Fibroblast of mammary gland (primary cell): ENCODE measurements around the gene AHNAK.
"Not testable (repeated sequence)": the region's sequence is repeated elsewhere in the genome, so short reads cannot be mapped to it uniquely, and the experiment has no call there.

Experiments used
- DNase-seq: peaks from one replicate; pipeline ENCODE4 v3.0.0-alpha.2; 2010; ENCODE audit warnings: low read depth
- H3K4me3 ChIP-seq: 2 replicates; pipeline ENCODE4 v1.5.1; 2011; ENCODE audit warnings: low read depth, mild to moderate bottlenecking, low read length, moderate library complexity; ENCODE audit not compliant: control insufficient read depth
- TF ChIP-seq, protein P1 (sequence below): conservative IDR thresholded peaks from 2 replicates; pipeline ENCODE4 v1.5.1; 2011; ENCODE audit warnings: low read depth, low read length, inconsistent platforms; ENCODE audit not compliant: control insufficient read depth, insufficient read depth

The AHNAK gene

DNA sequence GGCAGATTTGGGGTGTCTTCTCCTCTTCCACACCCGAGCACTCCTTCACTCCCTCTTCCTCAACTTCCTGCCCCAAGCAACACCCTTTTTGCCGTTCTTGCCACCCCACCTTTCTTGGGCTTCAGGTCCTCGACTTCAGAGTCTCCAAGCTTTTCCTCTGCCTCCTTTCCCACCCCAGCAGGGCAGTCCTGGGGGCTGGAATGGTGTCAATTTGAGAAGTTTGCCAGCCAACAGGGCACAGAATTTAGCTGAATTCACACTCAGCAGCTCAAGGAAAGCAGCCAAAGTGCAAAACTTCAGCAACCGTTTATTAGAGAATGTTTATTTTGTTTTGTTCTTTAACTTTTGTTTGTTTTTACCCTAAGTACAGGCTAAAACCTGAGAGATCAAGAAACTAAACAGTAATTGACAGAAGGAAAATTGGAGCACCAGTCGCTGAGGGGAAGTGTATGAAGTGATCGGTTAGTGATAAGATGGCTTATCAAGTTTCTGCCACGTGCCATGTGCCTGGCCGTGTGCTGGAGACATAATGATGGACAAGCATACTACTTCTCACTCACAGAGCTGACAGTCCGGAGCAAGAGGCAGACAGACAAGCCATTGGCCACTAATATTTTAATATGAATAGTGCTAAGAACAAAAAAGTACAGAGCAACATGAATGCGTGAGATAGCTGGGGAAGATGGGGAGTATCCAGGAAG is 44.4 kb downstream of the AHNAK start:
- no peak overlapping the region for H3K4me3 ChIP-seq
- no peak for DNase-seq
- TF ChIP-seq, protein P1, sequence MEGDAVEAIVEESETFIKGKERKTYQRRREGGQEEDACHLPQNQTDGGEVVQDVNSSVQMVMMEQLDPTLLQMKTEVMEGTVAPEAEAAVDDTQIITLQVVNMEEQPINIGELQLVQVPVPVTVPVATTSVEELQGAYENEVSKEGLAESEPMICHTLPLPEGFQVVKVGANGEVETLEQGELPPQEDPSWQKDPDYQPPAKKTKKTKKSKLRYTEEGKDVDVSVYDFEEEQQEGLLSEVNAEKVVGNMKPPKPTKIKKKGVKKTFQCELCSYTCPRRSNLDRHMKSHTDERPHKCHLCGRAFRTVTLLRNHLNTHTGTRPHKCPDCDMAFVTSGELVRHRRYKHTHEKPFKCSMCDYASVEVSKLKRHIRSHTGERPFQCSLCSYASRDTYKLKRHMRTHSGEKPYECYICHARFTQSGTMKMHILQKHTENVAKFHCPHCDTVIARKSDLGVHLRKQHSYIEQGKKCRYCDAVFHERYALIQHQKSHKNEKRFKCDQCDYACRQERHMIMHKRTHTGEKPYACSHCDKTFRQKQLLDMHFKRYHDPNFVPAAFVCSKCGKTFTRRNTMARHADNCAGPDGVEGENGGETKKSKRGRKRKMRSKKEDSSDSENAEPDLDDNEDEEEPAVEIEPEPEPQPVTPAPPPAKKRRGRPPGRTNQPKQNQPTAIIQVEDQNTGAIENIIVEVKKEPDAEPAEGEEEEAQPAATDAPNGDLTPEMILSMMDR: no peak

DNA sequence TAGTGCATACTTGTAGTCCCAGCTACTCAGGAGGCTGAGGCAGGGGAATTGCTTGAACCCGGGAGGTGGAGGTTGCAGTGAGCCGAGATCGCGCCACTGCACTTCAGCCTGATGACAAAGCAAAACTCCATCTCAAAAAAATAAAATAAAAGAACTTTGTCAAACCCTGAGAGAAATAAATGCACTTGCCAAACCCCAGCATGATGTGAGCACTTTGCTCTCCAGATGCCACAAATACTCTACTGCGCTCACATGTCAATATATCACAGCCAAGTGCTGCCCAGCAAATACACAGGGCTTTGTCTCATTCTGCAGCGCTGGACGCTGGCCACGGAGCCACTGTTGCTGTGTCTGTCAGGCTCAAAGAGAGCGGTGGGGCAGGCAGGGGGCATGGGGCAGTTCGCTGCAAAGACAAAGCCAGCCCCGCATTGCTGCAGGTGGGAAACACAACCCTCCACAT is 45.1 kb downstream of the AHNAK start:
- no peak for DNase-seq
- H3K4me3 ChIP-seq: no peak overlapping the region
- TF ChIP-seq, protein P1: no peak

DNA sequence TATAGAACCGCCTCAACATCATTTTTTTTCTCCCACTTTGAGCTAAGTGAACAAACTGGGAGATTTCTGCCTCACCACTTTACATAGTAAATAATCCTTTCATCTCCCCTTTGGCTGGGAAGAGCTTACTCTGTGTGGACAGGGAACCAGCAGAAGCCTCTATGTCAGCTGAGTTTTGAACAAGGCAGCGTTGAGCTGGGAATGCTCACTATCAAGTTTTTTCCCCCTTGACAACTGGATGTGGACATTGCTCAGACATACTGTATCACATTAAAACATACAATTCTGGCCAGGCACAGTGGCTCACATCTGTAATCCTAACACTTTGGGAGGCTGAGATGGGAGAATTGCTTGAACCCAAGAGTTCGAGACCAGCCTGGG is 46.0 kb downstream of the AHNAK start:
- no peak overlapping the region for H3K4me3 ChIP-seq
- TF ChIP-seq, protein P1: no peak
- DNase-seq: no peak

DNA sequence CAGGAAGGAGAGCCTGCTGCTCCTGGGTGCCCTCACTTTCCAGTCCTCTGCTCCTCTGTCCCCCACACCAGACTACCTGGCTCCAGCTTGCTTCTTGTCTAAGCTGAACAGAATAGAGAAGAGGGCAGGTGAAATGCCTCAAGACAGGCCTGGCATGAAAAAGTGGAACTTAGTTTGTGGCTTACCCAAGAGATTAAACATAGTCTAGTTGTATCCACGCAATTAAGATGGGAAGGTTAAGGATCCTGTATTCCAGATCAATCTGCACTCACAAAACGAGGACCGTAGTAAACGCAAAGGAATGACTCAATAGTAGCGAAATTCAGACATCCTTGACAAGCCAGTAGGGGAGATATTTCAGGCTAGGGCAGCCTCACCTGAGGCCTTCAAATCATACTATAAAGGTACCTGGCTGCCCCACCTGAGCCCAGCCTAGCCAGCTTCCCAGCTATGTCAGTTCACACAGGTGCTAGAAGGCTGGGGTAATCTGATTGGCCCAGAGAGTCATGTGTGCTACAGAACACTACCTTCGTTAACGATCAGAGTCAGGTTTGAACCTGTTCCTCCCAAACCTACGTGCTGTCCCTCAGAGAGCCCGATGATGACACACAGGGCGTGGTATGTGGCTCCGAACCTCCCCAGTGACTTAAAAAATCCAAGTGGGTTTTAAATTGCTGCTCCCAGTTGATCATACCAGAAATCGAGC is 46.5 kb downstream of the AHNAK start:
- no peak overlapping the region for H3K4me3 ChIP-seq
- TF ChIP-seq, protein P1: no peak
- DNase-seq: no peak

DNA sequence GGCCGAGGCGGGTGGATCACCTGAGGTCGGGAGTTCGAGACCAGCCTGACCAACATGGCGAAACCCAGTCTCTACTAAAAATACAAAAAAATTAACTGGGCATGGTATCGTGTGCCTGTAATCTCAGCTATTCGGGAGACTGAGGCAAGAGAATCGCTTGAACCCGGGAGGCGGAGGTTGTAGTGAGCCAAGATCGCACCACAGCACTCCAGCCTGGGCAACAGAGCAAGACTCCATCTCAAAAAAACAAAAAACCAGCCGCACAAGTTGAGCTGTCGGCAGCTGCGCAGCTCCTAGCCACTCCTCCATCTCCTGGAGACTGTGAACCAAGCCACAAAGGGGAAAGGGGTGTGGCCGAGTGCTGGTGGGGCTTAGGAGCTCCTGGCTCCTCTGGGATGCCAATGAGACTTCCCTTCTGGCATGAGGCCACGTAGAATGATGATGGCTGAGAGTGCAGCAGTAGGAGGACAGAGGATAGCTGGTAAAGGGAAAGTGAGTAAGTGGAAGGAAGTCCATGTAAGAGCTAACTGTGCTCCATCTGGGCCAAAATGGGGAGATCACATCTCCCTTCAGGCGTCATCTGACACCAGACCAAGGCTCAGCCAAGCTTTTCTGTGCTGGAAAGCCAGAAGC is 47.2 kb downstream of the AHNAK start:
- DNase-seq: peak; percentile 66
- H3K4me3 ChIP-seq: not testable (repeated sequence)

DNA sequence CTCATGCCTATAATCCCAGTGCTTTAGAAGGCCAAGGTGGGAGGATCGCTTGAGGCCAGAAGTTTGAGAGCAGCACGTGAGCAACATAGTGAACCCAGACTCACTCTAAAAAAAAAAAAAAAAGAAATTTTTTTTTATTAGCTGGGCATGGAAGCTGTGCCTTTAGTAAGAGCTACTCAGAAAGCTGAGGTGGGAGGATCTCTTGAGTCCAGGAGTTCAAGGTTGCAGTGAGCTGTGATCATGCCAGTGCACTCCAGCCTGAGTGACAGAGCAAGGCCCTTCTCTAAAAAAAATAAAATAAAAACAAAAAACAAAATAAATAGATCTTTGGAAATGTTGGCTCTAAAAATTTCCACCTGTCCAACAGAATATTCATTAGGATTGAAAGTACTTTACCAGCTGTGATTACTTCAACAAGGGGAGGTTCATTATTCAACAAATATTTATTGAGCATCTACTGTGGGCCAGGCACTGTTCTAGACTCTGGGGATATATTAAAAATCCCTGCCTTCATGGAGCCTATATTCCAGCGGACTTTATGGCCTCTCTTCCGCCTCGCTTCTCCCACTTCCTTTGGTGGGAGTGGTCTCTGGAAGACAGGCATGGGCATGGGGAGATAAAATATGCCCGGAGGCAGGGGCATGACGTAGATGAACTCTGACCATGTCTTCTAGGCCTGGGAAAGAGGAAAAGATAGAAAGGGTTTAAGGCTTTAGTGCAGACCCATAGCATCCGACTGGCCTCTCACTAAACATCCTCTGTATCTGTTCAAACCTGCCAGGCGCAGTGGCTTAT is 47.9 kb downstream of the AHNAK start:
- no peak for DNase-seq
- TF ChIP-seq, protein P1: no peak
- H3K4me3 ChIP-seq: no peak overlapping the region

DNA sequence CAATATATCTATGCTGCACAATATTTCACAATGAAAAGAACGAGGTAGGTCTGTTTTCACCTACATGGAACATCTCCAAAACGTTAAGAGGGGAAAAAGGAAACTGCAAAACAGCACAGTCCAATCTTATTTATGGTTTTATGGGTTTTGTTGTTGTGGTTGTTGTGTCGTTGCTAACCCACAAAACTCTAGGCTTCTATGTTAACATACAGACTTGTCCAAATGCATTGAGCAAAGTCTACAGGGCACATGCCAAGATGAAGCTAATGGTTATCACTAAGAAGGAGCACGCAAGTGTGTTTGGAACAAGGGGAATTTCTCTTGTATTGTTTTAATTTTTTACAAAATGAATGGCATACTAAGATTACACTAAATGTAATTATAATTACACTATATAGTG is 48.6 kb downstream of the AHNAK start:
- no peak for DNase-seq
- no peak overlapping the region for H3K4me3 ChIP-seq
- TF ChIP-seq, protein P1: no peak
